Measurements from ENCODE around the gene DBP.
"Not testable (repeated sequence)": the region's sequence is repeated elsewhere in the genome, so short reads cannot be mapped to it uniquely, and the experiment has no call there.

The DBP gene, protein sequence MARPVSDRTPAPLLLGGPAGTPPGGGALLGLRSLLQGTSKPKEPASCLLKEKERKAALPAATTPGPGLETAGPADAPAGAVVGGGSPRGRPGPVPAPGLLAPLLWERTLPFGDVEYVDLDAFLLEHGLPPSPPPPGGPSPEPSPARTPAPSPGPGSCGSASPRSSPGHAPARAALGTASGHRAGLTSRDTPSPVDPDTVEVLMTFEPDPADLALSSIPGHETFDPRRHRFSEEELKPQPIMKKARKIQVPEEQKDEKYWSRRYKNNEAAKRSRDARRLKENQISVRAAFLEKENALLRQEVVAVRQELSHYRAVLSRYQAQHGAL

DNA sequence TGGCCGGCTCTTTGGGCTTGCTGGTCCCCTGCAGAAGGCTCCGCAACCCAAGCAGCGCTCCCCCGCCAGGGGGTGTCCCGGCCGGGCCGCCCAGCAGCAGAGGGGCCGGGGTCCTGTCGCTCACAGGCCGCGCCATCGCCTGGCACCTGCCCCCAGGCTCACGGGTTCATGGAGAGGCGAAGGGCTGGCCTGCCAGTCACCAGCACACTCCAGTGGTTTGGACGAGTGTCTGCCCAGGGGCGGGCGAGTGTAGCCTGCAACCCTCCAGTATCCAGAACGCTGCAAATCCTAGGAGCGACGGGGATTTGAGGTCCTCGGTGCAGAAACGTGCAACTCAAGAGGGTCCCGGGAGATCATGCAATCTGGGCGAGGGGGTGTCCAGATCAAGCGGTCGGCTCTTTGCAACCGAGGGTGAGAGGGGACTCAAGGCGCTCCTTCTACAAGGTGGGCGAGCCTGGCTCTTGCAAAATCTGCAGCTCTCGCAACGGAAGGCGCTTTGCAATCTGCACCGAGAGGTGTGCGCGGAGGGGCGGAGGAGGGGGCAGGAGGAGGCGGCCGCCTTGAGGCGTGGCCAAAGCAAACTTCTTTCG lies at the start of gene DBP:
DBP (minus strand) TSS at position 521 of the 590 bp plus-strand sequence; CDS start at position 136, 385 bp downstream.
- peak; percentile 31 for DNase-seq

DNA sequence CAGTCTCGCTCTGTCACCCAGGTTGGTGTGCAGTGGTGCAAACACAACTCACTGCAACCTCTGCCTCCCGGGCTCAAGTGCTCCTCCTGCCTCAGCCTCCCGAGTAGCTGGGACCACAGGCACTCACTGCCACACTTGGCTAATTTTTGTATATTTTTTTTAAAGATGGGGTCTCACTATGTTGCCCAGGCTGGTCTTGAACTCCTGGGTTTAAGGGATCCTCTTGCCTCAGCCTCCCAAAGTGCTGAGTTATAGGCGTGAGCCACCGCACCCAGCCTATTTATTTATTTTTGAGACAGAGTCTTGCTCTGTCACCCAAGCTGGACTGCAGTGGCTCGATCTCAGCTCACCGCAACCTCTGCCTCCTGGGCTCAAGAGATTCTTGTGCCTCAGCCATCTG lies 49.5 kb upstream of the DBP start:
- DNase-seq: not testable (repeated sequence)

DNA sequence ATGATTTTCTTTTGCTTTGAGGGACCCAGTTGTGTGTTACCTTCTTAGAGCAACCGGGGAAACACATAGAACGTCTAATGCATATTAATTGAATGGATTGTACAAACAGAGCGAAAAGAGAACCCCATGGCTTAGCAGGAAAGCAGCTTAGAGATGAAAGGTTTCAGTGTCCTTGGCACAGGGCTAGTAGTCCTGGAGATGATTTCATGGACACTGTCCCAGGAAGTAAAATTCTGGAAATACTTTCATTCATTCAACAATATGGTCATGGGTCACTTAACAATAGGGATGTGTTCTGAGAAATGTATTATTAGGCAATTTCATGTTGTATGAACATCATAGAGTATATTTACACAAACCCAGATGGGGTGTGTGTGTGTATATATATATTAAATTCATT lies 48.9 kb upstream of the DBP start:
- no peak for DNase-seq

DNA sequence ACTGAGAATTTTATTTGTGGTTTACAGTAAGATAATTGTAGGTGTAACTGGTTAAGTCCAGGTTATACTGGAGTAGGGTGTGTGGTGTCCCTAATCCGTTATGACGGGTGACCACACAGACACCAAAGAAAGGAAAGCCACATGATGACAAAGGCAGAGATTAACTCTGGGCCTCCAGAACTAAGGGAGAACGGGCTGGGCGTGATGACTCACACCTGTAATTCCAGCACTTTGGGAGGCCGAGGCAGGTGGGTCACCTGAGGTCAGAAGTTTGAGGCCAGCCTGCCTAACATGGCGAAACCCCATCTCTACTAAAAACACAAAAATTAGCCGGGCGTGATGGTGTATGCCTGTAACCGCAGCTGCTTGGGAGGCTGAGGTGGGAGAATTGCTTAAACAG lies 48.4 kb upstream of the DBP start:
- DNase-seq: no peak

DNA sequence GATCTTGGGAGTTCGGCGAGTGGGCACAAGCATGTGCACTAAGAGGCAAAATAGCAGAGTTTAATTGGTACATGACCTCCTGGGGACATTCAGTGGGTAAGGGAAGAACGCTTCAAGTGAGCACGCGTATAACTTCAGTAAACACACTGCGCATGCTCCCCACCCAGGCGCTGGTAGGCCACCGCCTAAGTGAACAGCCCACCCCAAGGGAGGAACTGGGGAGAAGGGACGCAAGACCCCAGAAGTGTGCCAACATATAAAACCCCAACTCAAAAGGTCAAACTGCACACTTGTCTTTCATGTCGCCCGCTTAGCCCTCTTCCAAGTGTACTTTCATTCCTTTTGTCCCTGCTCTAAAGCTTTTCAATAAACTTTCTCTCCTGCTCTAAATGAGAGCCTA lies 46.2 kb upstream of the DBP start:
- DNase-seq: no peak

DNA sequence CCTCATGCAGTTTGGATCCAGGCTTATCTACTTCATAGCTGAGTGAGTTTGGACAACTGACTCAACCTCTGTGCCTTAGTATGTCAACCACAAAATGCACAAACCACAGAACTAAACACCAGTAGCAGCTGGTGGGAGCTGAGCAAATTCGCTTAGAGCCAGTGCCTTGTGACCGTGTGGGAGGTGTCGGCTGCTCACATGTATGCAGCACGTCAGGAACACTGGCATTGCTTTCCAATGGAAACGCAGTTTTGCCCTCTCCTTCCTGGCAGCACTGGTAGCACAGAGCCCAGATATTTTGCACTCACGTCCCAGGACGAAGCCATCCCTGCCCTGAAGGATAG lies 43.9 kb upstream of the DBP start:
- peak; percentile 95 for DNase-seq

DNA sequence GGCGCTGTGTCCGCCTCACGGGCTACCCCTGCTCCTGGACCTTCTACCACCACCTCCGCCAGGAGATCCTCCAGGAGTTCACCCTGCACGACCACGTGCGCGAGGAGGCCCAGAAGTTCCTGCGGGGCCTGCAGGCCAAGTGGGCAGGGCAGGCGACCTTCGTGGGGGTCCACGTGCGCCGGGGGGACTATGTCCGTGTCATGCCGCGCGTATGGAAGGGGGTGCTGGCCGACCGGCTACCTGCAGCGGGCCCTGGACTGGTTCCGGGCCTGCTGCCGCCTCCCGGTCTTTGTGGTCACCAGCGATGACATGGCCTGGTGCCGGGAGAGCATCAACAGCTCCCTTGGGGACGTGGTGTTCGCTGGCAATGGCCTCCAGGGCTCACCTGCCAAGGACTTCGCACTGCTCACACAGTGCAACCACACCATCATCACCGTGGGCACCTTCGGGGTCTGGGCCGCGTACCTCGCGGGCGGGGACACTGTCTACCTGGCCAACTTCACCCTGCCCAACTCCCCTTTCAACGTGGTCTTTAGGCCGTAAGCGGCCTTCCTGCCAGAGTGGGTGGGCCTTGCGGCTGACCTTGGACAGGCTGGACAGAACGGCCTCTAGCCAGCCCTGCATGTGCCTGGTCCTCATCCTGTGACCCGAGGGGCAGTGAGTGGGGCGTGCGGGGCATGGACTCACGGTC lies 43.4 kb upstream of the DBP start:
- no peak for DNase-seq

DNA sequence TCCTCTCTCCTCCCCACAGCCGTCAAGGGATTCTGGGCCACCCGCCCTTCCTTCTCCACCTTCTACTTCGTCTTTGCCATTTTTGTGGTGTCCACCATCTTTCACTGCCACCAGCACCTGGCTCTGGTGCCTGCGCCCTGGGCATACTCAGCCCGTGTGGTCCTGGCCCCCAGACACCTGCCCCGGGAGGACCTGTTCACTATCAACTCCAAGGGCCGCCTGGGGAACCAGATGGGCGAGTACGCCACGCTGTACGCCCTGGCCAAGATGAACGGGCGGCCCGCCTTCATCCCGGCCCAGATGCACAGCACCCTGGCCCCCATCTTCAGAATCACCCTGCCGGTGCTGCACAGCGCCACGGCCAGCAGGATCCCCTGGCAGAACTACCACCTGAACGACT lies 42.8 kb upstream of the DBP start:
- DNase-seq: not testable (repeated sequence)

DNA sequence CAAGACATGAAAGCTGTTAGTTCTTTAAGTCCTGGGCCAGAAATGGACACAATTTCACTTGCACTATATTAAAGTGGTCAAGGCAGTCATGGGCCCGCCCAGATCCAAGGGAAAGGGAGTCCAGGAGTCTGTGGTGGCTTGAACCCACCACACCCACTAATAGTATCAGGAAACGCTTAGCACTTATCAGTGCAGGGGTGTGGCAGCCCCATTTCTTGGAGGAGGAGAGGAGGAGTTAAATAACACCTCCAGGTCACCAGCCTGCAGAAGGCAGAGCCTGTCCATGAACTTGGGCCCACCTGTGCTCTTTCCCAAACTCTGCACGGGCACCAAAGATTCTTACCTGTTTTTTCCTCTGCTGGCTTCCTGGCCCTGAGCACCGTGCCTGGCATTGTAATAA lies 41.0 kb upstream of the DBP start:
- no peak for DNase-seq

DNA sequence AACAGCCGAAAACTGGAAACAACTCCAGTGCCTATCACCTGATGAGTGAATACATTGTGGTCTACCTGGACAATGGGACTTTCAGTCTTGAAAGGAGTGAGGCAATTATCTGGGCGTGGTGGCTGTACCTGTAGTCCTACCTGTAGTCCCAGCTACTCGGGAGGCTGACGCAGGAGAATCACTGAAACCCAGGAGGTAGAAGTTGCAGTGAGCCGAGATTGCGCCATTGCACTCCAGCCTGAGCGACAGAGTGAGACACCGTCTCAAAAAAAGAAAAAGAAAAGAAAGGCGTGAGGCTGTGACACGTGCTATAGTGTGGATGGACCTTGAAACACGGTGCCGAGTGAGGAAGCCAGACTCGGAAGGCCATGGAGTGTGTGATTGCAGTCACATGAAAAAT lies 39.7 kb upstream of the DBP start:
- no peak for DNase-seq

DNA sequence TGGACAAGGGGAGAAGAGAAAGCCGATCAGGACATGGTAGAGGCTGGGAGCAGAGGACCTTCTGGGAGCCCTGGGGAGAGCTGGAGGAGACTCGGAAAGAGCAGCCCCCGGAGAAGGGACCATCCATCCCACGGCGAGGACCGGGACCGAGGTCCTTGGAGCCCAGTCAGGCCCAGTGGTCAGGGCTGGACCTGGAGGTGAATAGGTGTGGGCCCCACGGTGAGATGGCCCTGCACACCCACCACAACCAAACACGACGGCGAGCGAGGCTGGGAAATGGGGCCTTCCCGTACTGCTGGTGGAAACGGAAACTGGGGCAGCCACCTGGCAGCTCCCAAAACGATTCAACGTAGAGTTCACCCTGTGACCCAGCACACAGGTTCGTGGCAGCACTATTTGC lies 39.3 kb upstream of the DBP start:
- DNase-seq: no peak

DNA sequence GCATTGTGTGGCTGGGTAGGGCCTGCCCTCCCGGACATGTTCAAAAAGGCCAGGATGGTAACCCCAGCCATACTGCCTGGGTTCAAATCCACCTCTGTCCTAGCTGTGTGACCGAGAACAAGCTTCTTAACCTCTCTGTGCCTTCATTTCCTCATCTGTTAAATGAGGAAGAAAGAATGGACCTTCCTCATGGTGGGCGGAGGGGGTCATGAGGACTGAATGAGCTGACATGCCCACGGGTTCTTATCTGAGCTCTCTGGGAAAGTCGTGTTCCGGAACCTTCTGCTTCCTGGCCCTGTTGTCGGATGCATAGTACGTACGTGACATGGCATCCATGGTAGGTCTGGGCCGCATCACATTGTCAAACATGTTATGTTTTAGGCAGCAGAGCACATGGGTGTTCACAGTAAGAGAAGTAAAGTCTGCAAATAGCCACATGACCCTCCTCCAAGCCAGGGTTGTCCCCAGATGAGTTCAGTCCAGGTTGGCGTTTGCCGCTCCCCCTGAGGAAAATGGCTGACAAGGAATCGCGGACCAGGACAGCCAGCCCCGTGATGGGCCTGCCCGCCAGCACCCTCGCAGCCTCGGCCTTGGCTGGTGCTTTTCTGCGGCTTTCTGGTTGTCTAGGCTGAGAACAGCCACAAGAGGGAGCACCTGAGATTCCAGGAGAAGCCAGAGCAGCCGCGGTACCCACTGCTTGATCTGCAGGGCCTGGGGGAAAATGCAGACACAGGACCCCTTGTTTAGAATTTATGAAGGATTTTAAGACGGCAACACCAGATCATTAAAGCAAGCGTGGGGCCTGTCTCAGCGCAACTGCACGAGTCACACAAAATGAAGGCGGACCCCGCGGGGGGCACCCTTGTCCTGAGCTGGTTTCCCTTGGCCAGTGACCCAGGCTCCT lies 38.0 kb upstream of the DBP start:
- DNase-seq: peak; percentile 71

DNA sequence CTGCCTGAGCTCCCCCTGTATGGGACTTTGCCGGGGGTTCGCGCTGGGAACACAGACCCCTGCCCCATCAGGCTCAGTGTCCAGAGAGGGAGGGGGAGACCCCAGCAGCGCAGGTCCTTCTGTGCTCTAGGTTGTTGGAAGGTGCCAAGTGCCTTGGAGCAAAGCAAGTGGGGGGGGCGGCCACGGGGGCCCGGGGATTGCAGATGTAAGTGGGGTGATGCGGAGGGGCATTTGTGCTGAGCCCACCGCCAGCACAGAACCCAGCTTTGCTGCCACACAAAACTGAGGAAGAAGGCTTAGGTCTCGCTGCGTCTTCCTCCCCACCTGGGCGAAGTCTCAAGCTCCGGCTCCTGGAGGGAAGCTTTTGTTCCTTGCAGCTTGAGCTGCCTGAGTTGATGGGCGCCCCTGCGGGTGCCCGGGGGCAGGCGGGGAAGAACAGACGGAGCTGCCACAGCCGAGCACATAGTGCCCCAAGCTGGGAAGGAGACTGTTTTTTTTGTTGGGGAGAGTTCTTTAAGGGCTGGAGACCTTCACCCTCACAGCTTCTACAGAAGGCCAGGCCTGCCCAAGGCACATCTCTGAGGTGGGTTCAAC lies 37.1 kb upstream of the DBP start:
- DNase-seq: no peak

DNA sequence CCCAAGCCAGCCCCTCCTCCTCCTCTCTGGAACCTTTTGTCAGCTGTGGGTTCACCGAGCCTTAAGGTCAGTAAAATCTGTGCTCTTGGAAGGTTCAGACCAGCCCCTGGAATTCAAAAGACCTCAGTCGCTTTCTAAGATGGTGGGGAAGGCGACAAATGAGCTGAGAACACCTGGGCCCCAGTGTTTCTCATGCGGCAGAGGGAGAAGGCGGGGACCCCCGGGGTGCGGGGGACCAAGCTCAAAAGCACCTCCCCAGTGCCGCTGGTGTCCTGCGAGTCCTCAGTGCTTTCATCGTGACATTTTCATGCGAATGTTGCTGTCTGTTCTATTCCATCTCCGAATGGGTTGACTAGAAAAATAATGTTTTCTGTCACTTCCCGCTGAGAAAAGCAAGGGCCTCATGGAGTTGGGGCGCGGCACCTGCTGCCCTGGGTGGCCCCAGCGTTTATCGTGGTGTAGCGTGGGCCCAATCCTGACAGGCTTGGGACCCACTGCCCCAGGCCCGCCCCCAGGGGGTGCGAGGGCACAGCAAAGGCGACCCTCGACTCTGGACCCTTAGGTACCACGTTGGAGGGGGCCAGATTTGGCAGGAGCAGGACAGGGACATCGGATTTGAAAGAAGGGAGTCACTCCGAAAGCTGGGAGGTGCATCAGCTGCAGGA lies 36.4 kb upstream of the DBP start:
- DNase-seq: no peak

DNA sequence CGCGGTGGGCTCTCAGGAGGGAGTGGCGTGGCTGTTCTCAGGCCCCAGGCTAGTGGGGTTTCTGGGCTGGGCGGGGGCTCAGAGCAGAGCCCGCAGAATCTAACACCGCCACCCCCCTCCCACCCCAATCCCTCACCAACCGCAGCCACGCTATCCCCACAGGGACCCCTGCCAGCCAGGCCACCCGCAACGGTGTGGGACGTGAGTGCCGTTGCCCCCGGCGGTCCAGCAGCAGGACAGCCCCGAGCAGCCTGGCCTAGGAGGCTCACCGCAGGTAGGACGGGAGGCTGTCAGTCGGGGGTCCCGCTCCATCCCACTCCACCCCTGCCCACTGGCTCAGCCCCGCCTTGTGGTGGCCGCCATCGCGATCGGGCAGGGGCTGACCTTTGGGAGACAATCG lies 35.8 kb upstream of the DBP start, which contains the start of gene NTN5:
NTN5 (minus strand) TSS at position 24 of the 400 bp plus-strand sequence. CDS start 2,031 bp downstream, outside the sequence.
- DNase-seq: no peak

DNA sequence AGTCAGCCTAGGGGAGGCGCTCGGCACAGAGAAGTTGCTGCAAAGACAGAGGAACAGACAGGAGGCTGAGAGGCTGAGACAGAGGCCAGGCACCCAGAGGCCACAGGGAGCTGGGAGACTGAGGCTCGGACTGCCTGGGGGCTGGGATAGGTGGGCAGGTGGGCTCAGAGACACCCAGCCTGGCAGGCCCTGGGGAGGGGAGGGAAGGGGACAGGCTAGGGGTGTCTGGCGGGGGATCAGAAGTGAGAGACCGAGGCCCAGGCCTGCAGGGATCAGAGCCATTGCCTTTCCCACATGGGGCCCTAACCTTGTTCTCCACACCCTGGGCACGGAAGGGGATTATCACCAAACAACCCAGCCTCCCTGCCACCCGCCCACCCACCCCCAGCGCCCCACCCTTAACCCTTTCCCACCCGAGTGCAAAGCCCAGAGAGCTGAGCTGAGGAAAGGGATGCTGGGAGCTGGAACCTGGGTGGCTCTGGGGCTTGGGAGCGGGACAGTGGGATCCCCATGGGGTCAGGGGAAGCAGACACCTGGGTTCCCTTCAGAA lies 34.3 kb upstream of the DBP start:
- DNase-seq: no peak

DNA sequence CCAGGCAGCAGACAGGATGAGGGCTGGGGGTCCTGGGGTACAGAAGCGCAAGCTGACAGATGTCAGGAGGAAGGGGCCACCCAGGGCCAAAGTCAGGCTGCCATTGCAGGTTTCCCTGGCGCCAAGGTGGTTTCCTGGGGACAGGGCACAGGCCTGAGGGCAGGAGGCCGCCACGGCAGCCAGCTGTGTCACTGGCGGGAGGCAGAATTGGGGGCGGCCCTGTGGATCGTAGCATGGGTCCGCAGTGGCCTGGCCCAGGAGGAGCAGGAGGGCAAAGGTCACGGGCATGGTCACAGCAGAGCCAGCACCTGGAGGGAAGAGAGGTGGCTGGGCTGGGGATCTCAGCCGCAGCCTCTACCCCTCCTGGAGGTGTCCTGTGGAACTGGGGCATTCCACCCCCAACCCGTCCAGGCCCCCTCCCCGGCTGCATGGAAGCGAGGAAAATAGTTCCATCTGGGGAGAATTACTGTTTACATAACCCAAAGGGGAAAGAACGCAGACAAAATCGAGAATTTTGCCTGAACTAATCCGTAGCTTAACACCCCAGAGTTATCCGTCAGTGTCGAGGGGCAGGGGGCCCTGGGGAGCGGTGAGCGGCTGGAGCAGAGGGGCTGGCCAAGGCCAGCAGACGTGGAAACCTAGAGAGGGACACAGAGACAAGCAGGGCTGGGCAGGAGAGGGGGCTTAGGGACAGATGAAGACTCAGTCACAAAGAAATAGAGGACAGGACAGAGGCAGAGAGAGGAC lies 33.7 kb upstream of the DBP start:
- no peak for DNase-seq

DNA sequence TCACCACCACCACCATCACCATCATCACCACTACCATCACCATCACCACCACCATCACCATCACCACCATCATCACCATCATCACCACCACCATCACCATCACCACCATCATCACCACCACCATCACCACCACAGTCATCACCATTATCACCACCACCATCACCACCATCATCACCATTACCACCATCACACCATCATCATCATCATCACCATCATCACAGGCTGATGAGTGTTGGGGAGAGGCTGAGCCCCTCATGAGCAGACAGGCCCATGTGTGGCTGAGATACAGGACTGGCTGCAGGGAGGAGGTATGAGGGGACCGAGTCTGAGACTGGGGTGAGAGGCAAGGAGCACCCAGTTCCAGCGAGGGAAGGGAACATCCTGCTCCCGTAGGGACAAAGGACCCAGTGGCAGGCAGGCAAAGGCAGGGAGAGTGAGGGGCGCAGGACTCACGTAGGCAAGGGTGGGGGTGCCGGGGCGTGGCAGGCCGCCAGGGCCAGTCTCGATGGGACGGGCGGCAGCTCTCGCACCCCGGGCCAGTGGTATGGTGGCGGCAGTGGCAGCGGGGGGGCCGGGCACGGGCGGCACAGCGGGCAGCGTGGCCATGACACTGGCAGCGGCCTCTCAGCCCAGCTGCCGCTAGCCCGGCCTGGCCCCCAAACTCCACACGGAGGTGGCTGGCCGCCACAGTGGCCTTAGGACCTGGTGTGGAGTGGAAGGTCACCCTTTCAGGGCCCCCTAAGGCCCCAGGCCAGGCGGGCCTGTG lies 32.9 kb upstream of the DBP start:
- DNase-seq: no peak

DNA sequence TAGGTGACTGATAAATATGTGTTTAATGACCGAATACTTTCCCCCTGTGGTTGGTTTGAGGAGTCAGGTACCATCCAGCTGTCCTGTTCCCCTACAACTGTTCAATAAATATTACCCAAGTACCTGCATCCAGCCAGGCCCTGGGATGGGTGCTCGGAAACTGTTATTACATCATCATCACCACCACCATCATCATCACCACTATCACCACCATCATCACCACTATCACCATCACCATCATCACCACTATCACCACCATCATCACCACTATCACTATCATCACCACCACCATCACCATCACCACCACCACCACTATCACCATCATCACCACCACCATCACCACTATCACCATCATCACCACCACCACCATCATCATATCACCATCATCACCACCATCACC lies 31.6 kb upstream of the DBP start:
- no peak for DNase-seq

DNA sequence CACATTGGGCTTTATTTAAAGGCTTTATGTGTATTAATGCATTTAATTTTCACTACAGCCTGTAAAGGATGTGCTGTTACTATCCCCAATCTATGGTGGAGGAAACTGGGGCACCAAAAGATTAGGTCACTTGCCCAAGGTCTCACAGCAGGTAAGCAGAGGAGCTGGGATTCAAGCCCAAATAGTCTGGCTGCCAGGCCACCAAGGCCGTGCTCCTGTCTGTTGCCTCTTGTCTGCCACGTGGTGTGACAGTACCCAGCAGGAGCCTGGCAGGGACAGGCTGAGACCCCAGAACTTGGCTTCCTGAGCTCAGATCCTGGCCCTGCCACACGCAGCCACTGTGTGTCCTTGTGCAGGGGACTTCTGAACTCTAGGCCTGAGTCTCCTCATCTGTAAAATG lies 31.2 kb upstream of the DBP start:
- DNase-seq: no peak
